Activated CD4-positive, alpha-beta T cell treated with anti-CD3 and anti-CD28 coated beads, Interleukin-2, amount 50 U/mL, for 1 hour (primary cell): Measurements from ENCODE around the gene NRG2.

ENCODE experiments used
- DNase-seq: peaks from one replicate; pipeline ENCODE4 v3.0.0-alpha.2; 2020

Gene NRG2

GRCh38 chr5:140040358-140040757, 2.7 kb downstream of the NRG2 start:
- DNase-seq, result no peak

- no peak for DNase-seq
These were observed 3.5 kb downstream of the NRG2 start for GRCh38 chr5:140039561-140039960.

DNA sequence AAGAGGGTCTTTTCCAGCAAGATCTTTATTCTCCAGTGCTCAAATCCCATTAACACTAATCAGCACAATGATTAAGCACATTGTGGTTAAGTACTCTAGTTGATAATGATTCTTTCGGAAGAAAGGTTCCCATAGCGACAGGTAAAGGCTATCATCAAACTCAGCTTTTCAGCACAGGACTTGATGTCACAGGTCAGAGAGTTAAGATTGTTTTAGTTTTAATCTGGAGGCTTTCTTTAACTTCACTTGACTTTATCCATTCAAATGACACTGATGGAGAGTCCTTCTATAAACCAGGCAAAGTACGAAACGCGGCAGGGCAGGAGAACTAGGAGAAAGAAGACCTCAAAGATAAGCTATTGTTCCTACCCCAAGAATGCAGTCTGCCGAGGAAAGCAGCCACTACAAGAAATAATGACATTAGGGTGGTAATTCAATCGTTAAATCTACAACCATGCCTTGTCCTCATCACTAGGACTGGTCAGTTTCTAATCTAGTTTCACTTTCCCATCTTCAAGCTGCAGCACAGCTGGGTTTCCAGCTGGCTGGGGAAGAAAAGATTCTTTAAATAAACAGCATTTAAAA, 4.6 kb downstream of the NRG2 start:
- DNase-seq, result no peak

DNA sequence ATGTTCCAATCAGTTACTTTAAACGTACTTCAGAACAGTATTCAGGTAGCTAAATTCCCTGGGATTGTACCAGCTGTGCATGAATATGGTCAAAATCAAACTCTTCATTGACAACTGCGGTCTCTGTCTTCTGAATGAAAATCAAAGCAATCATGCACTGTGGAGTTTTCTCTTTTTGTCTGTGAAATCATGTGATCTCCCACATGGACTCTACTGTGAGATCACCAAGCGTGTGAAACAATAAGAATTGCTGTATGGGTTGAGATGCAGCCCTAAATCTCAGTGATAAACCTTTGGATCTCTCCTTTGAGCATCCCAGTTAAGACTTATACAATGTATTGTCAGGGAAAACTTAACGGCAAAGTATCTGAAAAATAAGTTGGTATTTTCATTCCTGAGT, 6.1 kb downstream of the NRG2 start:
- no peak for DNase-seq

DNA sequence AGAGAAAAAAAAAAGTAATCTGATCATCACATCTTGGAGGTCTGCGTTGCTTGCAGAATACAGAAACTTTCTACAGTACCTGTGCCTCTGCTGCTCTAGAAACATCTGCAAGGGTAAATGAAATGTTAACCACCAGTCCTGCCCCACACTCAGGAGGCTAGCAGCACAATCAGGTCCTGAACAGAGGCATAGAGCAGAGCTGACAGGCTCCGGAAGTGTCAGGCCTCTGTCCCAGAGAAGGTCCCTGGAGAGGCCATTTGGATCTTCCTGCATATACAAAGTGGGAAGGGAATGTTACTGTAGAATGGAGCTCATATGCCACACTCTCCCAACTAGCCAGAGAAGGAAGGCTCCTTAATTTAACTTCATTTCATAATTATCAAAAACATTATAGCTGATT, 7.2 kb downstream of the NRG2 start:
- no peak for DNase-seq

GRCh38 chr5:140033037-140033760, 9.9 kb downstream of the NRG2 start:
- DNase-seq, result no peak

DNA sequence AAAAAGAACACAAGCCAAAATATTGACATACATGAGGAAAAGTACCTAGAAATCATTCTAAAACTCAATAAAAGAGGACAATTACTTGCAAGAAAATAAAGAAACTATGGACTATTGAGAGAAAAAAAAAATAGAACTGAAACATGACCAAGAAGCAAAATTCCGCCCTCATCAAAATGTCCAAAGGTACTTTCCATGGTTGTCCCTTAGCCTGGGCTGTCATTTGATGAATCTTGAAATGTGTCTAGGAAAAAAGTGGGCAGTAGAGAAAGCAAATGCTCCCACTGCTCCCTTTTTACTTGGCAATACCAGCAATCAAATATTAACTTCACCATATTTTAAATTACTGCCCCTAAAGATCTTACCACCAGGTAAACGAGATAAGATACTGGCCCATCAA, 10.8 kb downstream of the NRG2 start:
- no peak for DNase-seq

- DNase-seq, result no peak
These were observed 15.3 kb downstream of the NRG2 start for GRCh38 chr5:140027807-140028206.

DNA sequence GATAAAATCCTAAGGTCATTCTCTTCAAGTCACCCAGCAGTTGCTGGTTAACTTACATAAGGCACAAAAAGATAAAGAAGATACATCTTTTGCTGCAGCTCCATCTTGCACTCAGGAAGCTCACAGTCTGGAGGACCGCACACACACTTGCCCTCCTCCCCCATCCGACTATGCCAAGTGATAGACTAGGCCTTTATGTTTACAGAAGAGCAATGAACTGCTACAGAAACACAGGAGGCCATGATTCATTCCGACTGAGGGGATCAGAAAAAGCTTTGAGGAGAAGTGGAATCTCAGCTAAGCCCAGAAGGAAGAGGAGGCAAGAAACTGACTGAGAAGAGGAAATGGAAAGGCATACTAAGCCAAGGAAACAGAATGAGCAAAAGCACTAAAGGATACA, 17.4 kb downstream of the NRG2 start:
- no peak for DNase-seq

DNA sequence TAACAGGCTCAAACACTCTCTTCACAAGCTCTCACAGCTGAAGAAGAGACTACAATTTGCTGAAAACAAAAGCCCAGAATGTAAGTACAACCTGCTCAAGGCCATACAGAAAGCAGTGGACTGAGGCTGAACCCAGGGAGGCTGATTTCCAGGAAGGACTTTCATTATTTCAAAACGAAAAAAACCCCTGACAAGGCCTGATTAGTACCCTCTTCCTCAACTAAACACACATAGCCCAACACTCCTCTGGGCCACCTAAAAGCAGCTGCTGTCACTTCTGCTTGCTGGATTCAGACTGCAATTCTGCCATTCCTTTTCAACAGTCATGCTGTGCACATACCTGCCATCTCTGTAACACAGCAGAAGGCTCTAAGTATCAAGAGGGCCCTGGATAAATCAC, 18.2 kb downstream of the NRG2 start:
- DNase-seq, result no peak

DNA sequence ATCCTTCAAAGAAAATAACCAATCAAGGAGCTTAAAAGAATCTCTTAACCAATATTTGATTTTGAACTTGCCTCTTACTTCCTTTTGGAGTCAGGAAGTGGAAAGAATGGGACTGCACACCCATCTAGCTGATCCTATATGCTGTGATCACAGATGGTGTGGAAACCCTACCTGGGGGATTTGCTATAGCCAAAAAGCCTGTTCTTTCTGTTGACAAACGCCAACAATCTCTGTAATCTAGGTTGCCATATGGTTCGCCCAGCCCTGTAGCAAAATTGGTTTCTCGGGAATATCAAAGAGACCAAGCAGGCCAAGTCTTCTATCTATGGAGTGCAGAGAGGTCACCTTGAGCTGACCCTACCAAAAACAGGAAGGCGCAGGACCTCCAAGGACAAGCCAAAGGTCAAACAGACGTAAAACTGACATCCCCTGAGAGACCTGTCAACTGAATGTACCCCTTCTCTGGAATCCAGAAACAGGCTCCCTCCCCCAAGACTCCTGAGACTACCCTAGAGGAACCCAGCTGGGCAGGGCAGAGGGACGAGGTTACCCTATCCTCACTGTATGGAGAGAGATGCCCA, 19.4 kb downstream of the NRG2 start:
- no peak for DNase-seq

- no peak for DNase-seq
These were observed 22.4 kb downstream of the NRG2 start for GRCh38 chr5:140020601-140021177.

DNA sequence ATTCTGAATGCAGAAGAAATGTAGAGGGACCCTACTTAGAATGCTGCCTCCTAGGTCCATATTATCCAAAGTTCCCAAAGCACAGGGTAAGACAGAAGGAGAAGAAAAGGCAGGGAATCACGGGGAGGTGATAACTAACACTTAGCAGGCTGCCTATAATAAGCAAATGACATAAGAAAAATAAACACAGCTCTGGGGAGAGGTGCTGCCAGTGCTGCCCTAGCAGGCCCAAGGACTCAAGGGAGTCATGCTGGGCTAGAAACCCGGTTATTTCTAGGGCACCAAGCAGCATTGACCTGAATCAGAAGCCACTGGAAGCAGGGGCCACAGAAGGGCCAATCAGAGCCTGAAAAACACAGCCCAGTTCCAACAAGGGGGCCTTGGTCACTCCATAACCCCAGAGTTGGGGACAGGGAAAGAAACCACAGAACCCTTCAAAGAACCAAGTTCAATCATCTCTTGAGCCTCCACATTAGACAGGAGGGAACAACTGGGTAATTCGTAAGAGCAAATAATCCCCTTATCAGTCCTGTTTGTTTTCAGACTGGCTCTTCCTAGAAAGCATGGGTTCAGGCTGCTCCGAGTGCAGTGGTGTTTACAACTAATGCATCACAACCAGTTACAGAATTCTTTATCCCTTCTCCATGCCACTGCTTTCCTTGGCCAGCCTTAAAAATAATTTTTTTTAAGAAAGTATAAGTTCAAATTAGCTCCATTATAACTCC, 24.0 kb downstream of the NRG2 start:
- no peak for DNase-seq

- DNase-seq, result no peak
These were observed 24.6 kb downstream of the NRG2 start for GRCh38 chr5:140018517-140018916.

DNA sequence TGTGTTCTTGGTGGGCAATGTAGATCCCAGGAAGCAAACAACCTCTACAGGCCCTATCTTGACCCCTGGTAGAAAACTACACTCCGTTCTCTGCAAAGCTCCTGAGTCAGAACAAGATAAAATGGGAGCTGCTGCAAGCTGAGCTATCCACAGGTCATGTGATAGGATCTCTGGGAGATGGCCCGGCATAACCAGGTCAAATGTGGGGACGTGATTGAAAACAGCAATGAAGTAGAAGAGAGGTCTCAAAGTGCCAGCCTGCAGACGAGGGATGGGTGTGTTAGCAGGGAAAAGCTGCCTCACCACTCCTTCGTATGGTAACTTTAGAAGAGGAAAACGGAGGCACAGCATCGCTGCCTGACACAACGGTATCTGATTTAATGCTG, 25.0 kb downstream of the NRG2 start:
- no peak for DNase-seq

DNA sequence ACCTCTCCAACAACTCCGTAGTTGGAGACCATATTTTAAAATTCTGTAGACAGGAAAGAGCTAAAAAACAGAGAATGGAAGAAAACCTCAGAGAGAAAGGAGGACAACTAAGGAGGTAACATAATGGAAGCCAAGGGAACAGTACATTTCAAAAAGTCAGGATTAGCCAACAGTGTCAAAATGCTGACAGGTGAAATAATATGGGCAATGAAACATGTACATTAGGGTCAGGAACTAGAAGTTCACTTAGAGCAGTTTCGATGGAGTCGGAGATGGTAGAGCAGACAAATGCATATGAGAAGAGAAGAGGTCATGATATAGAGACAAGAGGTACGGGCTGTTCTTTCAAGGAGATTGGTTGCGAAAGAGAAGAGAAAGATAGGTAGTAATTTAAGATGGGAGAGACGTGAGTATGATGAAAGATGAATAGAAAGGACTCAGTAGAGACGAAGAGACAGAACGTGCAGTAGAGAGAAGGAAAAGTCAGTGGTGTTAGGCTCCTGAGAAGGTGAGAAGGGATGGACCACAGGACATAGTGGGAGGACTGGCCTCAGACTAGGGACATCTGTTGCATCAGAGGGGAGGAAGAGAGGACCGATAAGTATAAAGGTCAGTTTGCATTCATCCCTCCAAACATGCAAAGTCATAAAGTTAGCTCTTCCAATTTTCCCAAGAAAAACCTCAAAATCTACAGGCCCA, 25.6 kb downstream of the NRG2 start:
- no peak for DNase-seq

DNA sequence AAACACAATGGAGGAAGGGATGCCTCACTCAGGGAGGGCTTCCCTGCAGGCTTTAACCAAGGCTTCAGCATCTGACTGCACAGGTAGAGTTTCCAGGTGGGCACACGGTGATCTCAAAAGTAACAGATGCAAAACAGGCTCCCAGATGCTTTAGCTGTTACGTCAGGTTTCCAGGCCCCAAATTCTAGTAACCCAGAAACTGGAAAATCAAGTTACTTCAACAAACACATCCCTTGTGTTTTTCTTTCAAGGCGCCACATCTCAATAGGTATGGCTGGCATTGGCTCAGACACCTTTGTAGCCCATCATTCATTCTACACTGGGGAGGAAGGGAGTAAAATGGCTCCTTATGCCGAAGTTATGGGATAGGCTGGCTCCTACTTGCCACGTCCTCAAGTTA, 27.4 kb downstream of the NRG2 start:
- no peak for DNase-seq

- no peak for DNase-seq
These were observed 28.3 kb downstream of the NRG2 start for GRCh38 chr5:140014751-140015150.

DNA sequence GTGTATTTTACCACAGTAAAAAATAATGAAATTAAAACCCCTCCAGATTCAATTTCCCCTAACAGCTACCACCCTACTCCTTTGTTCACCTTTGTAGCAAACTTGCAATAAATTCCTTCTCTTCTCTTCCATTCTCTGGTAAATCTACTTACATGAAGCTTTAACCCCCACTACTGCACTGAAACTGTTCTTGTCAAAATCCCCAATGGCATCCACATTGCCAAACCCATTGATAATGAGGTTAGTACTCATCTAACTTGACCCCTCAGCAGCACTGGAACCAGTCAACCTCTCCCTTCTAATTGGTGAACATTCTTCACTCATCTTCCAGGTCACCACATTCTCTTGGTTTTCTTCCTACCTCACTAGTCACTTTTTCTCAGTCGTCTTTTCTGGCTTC, 29.6 kb downstream of the NRG2 start:
- no peak for DNase-seq

- DNase-seq, result no peak
These were observed 30.7 kb downstream of the NRG2 start for GRCh38 chr5:140012443-140012842.

DNA sequence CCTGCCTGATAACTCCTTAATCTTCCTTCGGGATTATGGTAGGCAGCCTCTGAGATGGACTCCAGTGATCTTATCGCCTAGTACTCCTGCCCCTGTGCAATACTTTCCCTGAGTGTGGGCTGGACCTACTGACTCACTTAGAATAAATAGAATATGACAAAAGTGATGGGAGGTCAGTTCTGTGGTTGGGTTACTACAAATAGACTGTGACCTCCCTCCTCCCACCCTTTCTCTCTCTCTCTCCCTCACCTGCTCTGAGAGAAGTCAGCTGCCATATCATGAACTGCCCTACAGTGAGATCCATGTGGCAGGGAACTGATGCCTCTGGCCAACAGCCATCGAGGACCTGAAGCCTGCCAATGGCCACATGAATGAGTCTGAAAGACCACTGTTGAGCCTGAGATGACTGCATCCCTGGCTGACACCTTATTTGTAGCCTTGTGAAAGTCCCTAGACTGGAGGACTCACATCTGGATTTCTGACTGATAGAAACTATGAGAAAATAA, 31.7 kb downstream of the NRG2 start:
- no peak for DNase-seq

DNA sequence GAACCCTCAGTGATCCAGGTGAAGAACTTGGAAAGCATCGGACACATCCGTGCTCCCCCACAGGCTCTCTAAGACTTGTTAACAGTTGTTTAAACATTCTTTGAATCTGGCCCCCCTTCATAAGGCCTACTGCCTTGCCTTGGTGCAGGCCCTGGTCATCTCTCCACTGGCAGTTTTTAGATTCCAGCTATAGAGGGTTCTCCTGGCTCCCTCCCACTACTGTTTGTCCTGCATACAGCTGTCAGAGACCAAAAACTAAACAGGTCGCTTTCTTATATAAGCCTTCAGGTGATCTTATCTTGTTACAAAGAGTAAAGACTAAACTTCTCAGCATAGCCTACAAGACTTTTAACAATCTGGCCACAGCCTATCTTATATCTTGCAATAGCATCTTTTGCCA, 32.3 kb downstream of the NRG2 start:
- no peak for DNase-seq

GRCh38 chr5:140007311-140007710, 35.8 kb downstream of the NRG2 start:
- DNase-seq, result no peak
